GM12878 (cell line): ENCODE data around the gene PNMA6E. TPM values are rescaled to one million over a fixed set of nuclear protein-coding genes. Genes with fewer than 3 reads are reported as not detected.

ENCODE experiments used
- ATAC-seq: fragments of 200-7000 bp; cut with Tn5 transposase; 3 replicates; pipeline ENCODE4 v1.9.1; 2020; ENCODE audit warnings: mild to moderate bottlenecking, moderate library complexity
- BruUV-seq: library from RNA; stranded (reverse); fragments of 400-500 nt; replicated peaks from 2 replicates; lab custom pipeline; 2021; lab: Mats Ljungman, UMichigan
- CTCF ChIA-PET: fragments of 300-600 bp; sonication (Branson Sonifier 250); formaldehyde crosslinking; extraction: SDS; loops from one replicate; lab custom pipeline; 2021; ENCODE audit warnings: inconsistent platforms; lab: Yijun Ruan, JAX
- POLR2A ChIA-PET: fragments of 350-600 bp; formaldehyde crosslinking; extraction: SDS; loops from one replicate; lab custom pipeline; 2021; ENCODE audit warnings: inconsistent platforms; lab: Charles Lee
- RAD21 ChIA-PET: fragments of 300-600 bp; sonication (Branson Sonifier 250); formaldehyde crosslinking; loops from one replicate; lab custom pipeline; 2023; ENCODE audit warnings: antibody characterized with exemption; ENCODE audit not compliant: unreplicated experiment; lab: Charles Lee
- SMC1A ChIA-PET: fragments of 300-600 bp; sonication (Branson Sonifier 250); formaldehyde crosslinking; loops from one replicate; lab custom pipeline; 2023; ENCODE audit not compliant: unreplicated experiment, uncharacterized antibody; lab: Charles Lee
- DNase-seq: peaks from one replicate; pipeline ENCODE4 v3.0.0-alpha.2; 2011; ENCODE audit warnings: low read depth, low spot score
- FAIRE-seq: peaks from 3 replicates; lab custom pipeline; 2011; peaks lifted over from hg19 to GRCh38; lab: Jason Lieb, UNC
- H2AFZ ChIP-seq: 2 replicates; pipeline ENCODE4 v1.6.0; 2011; ENCODE audit warnings: low read depth, low read length, control low read depth; ENCODE audit not compliant: control insufficient read depth
- H3K27ac ChIP-seq: 2 replicates; pipeline ENCODE4 v1.5.1; 2011; ENCODE audit warnings: control low read depth; ENCODE audit not compliant: control insufficient read depth, insufficient read depth
- H3K27me3 ChIP-seq, 2 experiments: replicated peaks in 1 of 2; 2 replicates each; pipeline versions ENCODE4 v1.6.0 to v1.6.1; 2011; ENCODE audit warnings: low read length in 1 of 2; ENCODE audit not compliant: control insufficient read depth in 2 of 2, insufficient read depth in 2 of 2
- H3K36me3 ChIP-seq, 2 experiments: 2 replicates each; pipeline ENCODE4 v1.5.1; 2011; ENCODE audit warnings: low read length in 1 of 2; ENCODE audit not compliant: control insufficient read depth in 2 of 2, insufficient read depth in 2 of 2
- H3K4me1 ChIP-seq: 2 replicates; pipeline ENCODE4 v1.6.1; 2011; ENCODE audit warnings: mild to moderate bottlenecking, low read length, moderate library complexity, mixed read lengths; ENCODE audit not compliant: control insufficient read depth, insufficient read depth
- H3K4me2 ChIP-seq: 2 replicates; pipeline ENCODE4 v1.6.0; 2011; ENCODE audit warnings: control low read depth; ENCODE audit not compliant: control insufficient read depth, insufficient read depth
- H3K4me3 ChIP-seq: fragments of 200-600 bp; sonication (generic); 2 replicates; pipeline ENCODE4 v1.5.1; 2016
- H3K79me2 ChIP-seq: 2 replicates; pipeline ENCODE4 v1.6.0; 2011; ENCODE audit warnings: low read length; ENCODE audit not compliant: control insufficient read depth, insufficient read depth
- H3K9ac ChIP-seq: 2 replicates; pipeline ENCODE4 v1.8.0; 2011; ENCODE audit warnings: low read length, control low read depth, mixed read lengths; ENCODE audit not compliant: control insufficient read depth, insufficient read depth
- H3K9me3 ChIP-seq: replicated peaks from 3 replicates; pipeline ENCODE4 v1.5.1; 2011; ENCODE audit warnings: mild to moderate bottlenecking, low read length; ENCODE audit not compliant: control insufficient read depth, insufficient read depth
- H4K20me1 ChIP-seq: 2 replicates; pipeline ENCODE4 v1.6.0; 2011; ENCODE audit not compliant: control insufficient read depth, insufficient read depth
- CUX1 ChIP-seq: IDR thresholded peaks from 2 replicates; pipeline ENCODE4 v1.6.1; 2012; ENCODE audit warnings: improper control_type of control experiment, low read depth, low read length; ENCODE audit not compliant: insufficient replicate concordance
- RUNX3 ChIP-seq: IDR thresholded peaks from 2 replicates; pipeline ENCODE4 v1.6.1; 2012; ENCODE audit warnings: low read length, inconsistent platforms
- WGBS: methylation state at CpG from one replicate; pipeline ENCODE4 v1.1.6; 2016; ENCODE audit warnings: low lambda C conversion rate; ENCODE audit not compliant: insufficient replicate concordance, insufficient coverage; ENCODE audit errors: missing lambda C conversion rate; 5-methylcytosine and 5-hydroxymethylcytosine counted together
- in situ Hi-C: fragments of 300-500 bp; cut with MboI; formaldehyde crosslinking; loops from 9 replicates; pipeline ENCODE4 v1.14.3; 2018; ENCODE audit warnings: mixed read lengths
- intact Hi-C: fragments of 100-400 bp; cut with micrococcal nuclease; formaldehyde crosslinking; loops from one replicate; pipeline ENCODE4 v1.14.2; 2022; ENCODE audit not compliant: unreplicated experiment
- polyA plus RNA-seq, 11 experiments: library from polyadenylated mRNA; depleted of rRNA in 4 of 11; unstranded in 6 of 11; stranded (reverse) in 5 of 11; fragments of >200 nt; fragmentation: Nextera tagmentation in 4 of 11; fragmentation: Illumina TruSeq in 1 of 11; extraction: Ambion mirVana in 4 of 11; extraction: Trizol in 1 of 11; gene quantifications; 1 replicate in 1 of 11; 2 replicates in 10 of 11; pipeline versions ENCODE4 v1.2.1 to v1.2.3, GENCODE V29; 2011 to 2016; ENCODE audit warnings: inconsistent platforms in 2 of 11, missing spikeins in 2 of 11, low read depth in 1 of 11
- total RNA-seq, 4 experiments: library from RNA; depleted of rRNA in 3 of 4; stranded (reverse); fragments of >200 nt in 3 of 4; fragmentation: Illumina TruSeq in 1 of 4; extraction: Trizol in 1 of 4; gene quantifications; 2 replicates each; pipeline versions ENCODE4 v1.2.1 to v1.2.3, GENCODE V29; 2013 to 2021

Gene PNMA6E
- total and polyA plus RNA-seq, 10 of the 15 experiments (the other 5 are each of a cell fraction or from before 2014, with no cell fraction given) = not detected

- intact Hi-C loops = no loop called here
- no peak for FAIRE-seq
Measured at GRCh38 chrX:153352858-153353257, 48.3 kb downstream of the PNMA6E start.

More at GRCh38 chrX:153352858-153353257, 48.3 kb downstream of the PNMA6E start:
- in situ Hi-C loops = no loop called here
- Histone ChIP-seq H3K4me2 (no peak overlapping the region), H3K4me3 (no peak overlapping the region), H3K9ac (no peak overlapping the region), H3K9me3 (peaks cover 1% of the 10 kb centered on the region; the same call in 1 of the 3 replicates), H3K79me2 (no peaks in the 10 kb centered on the region), H3K4me1 (no peaks in the 10 kb centered on the region), H4K20me1 (no peaks in the 10 kb centered on the region), H3K27me3 (no peaks in the 10 kb centered on the region), H3K27ac (no peak overlapping the region), H2AFZ (no peak overlapping the region), H3K36me3 (peaks cover 0 to 2% of the 10 kb centered on the region in 2 experiments; a peak in 1 of 4 replicates)
- ChIA-PET POLR2A (no interaction called here), RAD21 (interaction anchor here (0.6 kb wide), 1 partner anchor 221 kb away, joined by 3 read pairs; no protein-coding TSS in a partner anchor), SMC1A (no interaction called here), CTCF (interaction anchor here (1.0 kb wide), 1 partner anchor 10 kb away, joined by 3 read pairs; no protein-coding TSS in a partner anchor)
- no peak for TF ChIP-seq CUX1
- TF ChIP-seq RUNX3 = no peak
- DNase-seq (no peak), ATAC-seq (no peak)
- WGBS = 87% methylated on average over 3 of the region's 3 CpGs
- no TSS peak for BruUV-seq
